HG03280 (cell line): ENCODE measurements around the gene EXOC7.

Experiments used
- ATAC-seq: cut with Tn5 transposase; IDR thresholded peaks from one replicate; pipeline ENCODE4 v1.9.1; 2021; ENCODE audit warnings: mild to moderate bottlenecking, moderate library complexity; ENCODE audit not compliant: unreplicated experiment

Gene EXOC7

GRCh38 chr17:76138896-76139752 lies 35.5 kb upstream of the EXOC7 start:
- ATAC-seq: no peak

GRCh38 chr17:76138234-76138895 lies 34.8 kb upstream of the EXOC7 start:
- no peak for ATAC-seq

DNA sequence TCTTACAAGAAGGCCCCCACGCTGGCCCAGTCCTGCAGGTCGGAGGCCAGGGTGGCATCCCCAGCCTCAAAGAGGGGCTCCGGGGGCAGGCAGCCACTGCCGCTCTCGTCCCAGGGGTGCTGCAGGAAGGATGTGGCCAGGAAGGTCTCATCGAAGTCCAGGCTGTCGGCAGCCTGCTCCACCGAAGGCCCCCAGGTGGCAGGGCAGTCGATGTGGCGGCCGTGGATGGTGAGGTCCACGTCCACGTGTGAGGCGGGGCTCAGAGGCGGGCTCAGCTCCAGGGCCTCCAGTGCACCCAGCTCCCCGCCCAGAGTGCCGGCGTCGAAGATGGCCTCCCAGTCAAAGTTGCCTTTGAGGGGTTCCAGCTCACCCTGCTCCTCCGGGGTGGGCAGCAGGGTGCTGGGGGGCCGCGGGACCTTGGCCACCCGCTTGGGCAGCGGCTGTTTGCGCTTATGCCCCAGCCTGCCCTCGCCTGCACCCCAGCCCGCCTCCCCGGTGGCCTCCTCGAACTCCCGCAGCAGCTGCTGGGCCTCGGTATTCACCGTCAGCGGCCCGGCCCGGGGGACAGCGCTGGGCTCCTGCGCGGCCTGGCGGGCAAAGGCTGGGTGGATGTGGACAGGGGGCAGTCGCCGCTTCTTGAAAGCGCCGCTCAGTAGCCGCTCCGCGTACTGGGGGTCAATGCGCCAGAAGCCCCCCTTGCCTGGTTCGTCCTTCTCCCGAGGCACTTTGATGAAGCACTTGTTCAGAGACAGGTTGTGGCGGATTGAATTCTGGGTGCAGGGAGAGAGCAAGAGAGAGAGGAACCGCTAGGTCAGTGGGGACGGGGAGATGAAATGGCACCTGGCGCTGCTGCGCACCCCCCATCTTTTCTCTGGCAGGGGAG lies 34.0 kb upstream of the EXOC7 start:
- no peak for ATAC-seq

DNA sequence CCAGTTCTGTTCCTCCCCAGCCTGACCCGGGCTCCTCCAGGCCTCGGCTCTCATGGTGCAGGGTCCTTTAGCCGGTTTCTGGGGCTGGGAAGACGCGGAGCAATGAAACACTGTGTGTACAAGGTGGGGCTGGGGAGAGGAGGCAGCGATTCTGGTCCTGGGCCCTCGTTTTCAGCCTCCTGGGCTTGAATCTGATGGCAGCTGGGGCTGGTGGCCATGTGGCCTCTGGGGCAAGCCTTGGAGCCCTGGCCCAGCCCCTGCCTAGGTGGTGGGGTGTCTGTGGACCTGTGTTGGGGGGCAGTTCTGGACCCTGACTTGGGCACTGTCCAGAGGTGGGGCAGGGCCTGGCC lies 33.4 kb upstream of the EXOC7 start:
- no peak for ATAC-seq

- ATAC-seq: no peak
These were observed 32.9 kb upstream of the EXOC7 start for GRCh38 chr17:76136276-76137000.

DNA sequence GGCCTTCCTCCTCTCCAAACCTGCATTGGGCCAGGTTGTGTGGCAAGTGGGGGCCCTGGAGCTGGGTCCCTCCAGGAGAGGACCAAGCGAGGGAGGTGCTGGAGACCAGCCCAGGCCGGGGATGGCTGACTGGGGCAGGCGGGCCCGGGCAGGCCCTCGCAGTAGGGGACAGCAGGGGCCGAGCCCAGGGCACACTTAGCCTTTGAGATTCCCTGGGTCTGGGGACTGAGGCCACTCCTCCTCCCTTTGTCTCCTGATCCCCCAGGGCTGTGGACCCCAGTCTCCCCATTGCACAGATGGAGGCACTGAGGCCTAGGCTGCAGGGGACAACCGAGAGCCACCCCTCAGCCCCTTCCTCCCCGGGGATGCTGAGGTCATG lies 32.2 kb upstream of the EXOC7 start:
- ATAC-seq: no peak

- ATAC-seq: no peak
These were observed 31.6 kb upstream of the EXOC7 start for GRCh38 chr17:76134911-76135809.

- ATAC-seq: no peak
These were observed 29.2 kb upstream of the EXOC7 start for GRCh38 chr17:76132574-76133338.

- no peak for ATAC-seq
These were observed 28.3 kb upstream of the EXOC7 start for GRCh38 chr17:76131692-76132573.

GRCh38 chr17:76131051-76131691 lies 27.6 kb upstream of the EXOC7 start:
- ATAC-seq: no peak

DNA sequence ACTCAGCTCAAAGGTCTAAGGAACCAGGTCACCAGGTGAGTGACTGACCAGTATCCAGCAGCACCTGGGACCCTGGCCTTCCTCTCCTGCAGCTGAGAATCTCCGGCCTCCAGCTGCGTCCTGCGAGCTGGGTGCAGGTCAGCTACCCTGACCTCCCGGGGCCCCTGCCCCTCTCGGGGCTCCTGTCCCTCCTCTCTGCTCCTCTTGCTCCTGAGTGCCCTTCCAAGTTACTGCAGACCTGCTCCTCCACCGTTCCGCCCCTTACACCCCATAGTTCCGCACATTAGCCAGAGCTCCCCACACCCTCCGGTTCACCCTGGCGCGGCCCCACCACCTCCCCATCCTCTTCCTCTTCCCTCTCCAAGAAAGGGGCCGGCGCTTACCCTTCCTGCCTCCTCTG lies 26.9 kb upstream of the EXOC7 start:
- ATAC-seq: no peak

- ATAC-seq: no peak
These were observed 22.3 kb upstream of the EXOC7 start for GRCh38 chr17:76125922-76126321.

DNA sequence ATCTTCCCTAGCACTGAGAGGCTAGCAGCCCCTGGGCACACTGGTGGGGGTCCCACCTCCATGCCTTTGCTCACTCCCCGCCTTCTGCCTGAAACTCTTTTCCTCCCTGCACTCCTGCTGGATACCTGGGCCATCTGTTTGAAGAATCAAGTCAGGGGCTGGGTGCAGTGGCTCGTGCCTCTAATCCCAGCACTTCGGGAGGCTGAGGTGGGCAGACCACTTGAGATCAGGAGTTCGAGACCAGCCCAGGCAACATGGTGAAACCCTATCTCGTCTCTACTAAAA lies 21.7 kb upstream of the EXOC7 start:
- ATAC-seq: no peak

DNA sequence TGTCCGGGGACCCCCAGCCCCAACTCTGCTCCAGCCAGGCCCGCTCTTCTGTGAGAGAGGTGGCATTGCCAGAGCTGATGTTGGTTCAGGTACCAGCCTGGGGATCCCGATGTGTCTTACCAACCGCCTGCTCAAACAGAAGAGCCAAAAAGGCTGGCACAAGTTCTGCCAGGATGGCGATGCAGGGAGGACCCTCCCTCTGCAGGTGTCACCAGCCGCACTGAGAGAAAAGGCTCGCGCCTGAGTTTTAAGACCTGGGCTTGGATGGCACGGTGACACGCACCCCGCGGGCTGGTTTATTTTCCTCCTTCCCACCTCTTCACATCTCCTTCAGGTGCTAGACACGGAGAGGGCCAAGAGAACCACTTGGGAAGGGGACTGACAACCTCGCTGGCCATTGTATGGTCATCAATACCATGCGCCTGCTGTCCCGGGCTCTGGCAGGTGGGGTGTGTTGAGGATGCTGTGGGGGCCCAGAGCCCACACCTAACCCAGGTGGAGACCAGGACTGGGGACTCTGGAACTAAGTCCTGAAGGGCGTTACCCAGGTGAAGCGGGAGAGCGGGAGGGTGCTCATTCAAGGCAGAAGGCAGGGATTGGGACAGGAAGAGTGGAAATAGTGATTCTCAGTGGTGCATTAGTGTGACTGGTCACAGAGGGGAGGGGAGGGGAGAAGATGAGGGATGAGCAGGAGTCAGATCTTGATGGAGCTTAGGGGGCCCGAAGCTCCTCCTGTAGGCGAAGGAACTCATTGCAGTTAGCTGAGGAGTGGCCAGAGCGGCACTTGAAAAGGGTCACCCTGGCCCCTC lies 21.2 kb upstream of the EXOC7 start:
- ATAC-seq: no peak

GRCh38 chr17:76123749-76124581 lies 20.4 kb upstream of the EXOC7 start:
- no peak for ATAC-seq

DNA sequence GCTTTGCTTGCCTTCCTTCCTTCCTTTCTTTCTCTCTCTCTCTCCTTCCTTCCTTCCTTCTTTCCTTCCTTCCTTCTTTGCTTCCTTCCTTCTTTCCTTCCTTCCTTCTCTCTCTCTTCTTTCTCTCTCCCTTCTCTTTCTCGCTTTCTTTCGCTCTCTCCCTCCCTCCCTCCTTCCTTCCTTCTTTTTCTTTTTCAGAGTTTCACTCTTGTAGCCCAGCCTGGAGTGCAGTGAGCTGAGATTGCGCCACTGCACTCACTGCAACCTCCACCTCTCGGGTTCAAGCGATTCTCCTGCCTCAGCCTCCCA lies 19.6 kb upstream of the EXOC7 start:
- ATAC-seq: no peak
